Gastroesophageal sphincter (tissue), 3 donors: ENCODE measurements around the gene ARL8B.

Experiments used
- CTCF ChIP-seq, 4 experiments: fragments of 200-600 bp in 2 of 4; fragments of 450-650 bp in 2 of 4; sonication (generic) in 1 of 4; IDR thresholded peaks; one replicate each; pipeline ENCODE4 v1.5.1; 2017 to 2019; ENCODE audit warnings: antibody characterized with exemption in 4 of 4, mild to moderate bottlenecking in 2 of 4, moderate library complexity in 2 of 4
- POLR2AphosphoS5 ChIP-seq: sonication (generic); formaldehyde crosslinking; IDR thresholded peaks from one replicate; pipeline ENCODE4 v1.6.1; 2017; ENCODE audit warnings: antibody characterized with exemption

GRCh38 chr3:5123937-5124336, 1.8 kb downstream of the ARL8B start:
- TF ChIP-seq POLR2AphosphoS5 (no peak), CTCF (IDR thresholded peaks at IDR 0.05) (no peak)
